ENCODE data around the gene ACBD4.

Gene ACBD4, protein sequence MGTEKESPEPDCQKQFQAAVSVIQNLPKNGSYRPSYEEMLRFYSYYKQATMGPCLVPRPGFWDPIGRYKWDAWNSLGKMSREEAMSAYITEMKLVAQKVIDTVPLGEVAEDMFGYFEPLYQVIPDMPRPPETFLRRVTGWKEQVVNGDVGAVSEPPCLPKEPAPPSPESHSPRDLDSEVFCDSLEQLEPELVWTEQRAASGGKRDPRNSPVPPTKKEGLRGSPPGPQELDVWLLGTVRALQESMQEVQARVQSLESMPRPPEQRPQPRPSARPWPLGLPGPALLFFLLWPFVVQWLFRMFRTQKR

DNA sequence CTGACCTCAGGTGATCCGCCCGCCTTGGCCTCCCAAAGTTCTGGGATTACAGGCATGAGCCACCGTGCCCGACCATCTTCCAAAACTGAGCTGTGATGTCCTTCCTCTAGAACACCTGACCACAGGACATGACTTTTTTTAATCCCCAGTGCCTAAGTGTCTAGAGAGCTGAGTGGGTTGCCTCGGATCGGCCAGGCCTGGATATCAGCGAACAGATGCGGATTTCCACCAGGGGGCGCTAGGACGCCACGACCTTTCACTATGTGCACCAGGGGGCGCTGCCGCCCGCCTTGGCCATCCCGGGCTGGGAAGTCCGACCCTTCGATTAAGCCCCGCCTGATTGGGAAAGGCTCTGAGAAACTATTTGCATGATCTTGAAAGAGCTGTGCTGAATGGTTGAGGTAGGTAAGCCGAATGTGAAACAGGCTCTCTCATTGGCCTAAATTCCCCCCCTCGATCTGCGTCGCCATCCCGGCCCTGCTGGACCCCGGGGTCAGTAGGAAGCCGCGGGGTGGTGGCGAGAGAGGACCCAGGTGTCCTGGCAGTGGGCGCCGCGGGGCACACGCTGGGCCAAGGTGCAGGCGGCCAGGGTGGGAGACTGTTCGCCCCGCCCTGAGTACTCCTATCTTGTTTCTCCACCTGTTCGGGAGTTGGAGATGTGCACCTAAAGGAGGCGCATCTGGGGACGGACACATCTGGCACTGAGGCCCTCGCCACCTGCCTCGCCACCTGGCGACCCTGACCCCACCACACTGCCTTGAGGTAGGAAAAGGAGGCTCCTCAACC, at the start of gene ACBD4:
ACBD4 (plus strand) TSS at position 496 of the 786 bp plus-strand sequence. CDS start 458 bp downstream, outside the sequence.
- peak; percentile 93 to 98 for DNase-seq (ENCODE audit: low read depth in 2 of 2)

DNA sequence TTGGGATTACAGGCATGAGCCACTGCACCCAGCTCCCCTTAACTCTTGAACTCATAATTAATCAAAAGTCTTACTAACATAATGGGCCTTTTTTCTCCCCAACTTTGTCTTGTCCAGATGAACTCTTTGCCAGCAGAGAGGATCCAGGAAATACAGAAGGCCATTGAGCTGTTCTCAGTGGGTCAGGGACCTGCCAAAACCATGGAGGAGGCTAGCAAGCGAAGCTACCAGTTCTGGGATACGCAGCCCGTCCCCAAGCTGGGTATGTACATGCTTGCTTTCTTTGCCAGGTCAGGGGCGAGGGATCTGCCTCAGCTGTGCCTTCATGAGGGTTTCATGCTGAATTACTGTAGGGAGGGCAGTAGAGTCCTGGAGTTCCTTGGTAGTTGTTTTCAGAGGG, 49.1 kb upstream of the ACBD4 start:
- DNase-seq (ENCODE audit: low read depth in 2 of 2) = no peak

DNA sequence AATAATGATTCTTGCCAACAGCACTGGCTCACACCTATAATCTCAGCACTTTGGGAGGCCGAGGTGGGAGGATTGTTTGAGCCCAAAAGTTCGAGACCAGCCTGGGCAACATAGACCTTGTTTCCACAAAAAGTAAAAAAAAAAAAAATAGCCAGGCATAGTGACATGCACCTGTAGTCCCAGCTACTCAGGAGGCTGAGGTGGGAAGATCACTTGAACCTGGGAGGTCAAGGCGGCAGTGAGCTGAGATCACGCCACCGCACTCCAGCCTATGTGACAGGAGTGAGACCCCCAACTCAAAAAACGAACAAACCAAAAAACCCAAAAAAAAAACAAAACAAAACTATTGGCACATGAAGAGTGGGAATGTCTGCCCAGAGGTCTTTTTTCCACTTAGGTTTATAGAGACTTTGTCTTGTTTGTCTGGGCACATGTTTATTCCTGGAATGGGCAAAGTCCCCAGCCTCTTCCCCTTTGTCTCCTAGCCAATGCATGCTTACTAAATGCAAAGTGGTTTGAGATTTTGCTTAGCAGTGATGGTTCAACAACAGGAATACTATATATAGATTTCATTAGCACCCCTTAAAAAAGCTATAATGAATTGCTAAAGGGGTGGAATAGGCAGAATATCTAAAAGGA, 48.5 kb upstream of the ACBD4 start:
- no peak for DNase-seq (ENCODE audit: low read depth in 2 of 2)

DNA sequence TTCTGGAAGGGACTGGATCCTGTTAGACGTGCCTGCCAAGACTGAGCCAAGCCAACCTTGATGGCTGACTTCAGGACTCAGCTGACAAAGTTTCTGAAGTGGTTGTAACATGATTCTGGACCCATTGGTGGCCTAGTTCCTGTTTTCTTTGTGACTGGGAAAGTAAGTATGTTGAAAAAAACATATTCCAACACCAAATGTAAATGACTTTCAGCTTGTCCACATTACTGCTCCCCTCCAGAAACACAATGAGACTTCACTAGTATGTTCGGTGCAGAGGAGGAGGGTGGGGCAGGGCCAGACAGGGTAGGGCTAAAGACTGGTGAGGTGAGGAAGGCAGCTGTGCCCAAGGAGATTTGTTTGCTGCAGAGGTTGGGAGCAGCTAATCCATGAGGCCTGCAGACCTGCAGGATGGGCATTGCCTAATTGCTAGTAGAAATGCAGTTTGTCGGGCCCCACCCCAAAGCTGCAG, 47.9 kb upstream of the ACBD4 start:
- DNase-seq (ENCODE audit: low read depth in 2 of 2) = no peak

DNA sequence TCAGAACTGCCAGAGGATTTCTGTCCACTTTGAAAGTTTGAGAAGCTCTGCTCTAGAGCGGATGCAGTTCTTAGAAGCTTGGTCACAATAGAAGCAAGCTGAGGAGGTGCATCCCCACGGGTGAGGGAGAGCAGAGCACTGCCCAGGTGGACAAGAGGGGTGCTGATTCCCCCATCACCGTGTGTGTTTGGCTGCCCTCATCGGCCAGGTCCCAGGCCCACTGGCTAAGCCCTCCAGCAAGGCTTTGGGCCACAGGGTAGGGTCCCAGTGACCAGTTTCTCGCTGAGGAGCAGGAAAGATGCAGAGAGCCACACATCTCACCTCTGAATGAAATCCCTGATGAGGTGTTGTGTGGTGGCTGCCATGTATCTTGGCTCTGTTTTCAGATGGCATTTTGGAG, 47.5 kb upstream of the ACBD4 start:
- no peak for DNase-seq (ENCODE audit: low read depth in 2 of 2)

DNA sequence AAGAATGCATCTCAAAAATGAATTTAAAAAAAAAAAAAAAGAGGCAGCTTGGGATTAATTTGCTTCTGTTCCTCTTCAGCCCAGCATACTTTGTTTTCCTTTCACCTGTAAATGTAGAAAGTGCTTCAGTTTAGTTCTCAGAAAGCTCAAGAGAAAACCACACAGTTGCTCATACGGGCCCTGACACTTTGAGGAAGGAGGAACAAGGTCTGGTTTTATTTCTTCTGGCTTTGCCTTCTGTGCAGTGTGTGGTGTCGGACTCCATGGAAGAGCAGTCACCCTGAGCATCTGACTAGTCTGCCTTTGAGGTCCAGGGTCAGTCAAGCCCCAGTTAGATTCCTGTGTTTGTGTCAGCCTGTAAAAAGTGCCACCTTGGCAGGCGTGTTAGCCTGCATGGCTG, 46.7 kb upstream of the ACBD4 start:
- DNase-seq (ENCODE audit: low read depth in 2 of 2) = no peak

DNA sequence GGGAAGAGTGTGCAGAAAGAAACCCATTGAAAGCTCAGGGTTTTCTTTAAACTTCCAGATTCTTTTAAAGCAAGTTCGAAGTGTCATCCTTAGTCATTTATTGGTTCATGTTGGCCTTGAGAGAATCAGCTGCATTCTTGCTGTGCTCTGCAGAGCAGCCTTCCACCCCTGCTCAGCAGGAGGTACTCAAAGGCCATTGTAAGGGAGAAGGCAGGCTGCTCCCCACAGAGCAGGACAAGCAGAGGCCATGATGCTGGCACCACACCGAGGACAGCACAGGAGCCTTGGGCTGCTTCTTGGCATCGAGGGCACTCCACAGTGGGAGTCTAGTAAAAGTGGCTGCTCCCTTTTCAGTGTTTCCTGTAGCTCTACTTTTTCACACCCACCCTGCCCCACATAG, 44.8 kb upstream of the ACBD4 start:
- DNase-seq (ENCODE audit: low read depth in 2 of 2) = no peak

DNA sequence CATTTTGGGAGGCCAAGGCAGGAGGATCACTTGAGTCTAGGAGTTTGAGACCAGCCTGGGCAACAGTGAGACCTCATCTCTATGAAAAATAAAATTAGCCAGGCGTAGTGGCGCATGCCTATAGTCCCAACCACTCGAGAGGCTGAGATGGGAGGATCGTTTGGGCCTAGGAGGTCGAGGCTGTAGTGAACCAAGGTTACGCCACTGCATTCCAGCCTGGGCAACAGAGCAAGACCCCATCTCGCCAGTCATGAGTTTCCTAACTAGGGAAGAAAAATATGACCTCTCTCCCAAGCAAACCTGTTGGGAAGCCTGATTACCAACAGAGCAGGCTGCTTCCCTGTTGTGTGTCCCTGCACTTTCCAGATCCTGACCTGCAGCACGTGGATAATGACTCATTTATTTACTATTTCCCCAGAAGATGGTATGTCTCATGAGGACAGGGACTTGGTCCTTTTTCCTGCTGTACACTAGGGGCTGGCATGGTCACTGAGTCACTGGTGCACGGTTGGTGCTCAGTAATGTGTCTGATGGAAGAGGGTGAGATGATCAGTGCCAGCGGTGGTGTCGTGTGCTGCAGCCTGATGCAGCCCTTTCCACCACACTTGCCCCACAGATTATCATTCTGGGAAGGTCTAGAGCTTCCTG, 43.6 kb upstream of the ACBD4 start:
- DNase-seq (ENCODE audit: low read depth in 2 of 2) = no peak

DNA sequence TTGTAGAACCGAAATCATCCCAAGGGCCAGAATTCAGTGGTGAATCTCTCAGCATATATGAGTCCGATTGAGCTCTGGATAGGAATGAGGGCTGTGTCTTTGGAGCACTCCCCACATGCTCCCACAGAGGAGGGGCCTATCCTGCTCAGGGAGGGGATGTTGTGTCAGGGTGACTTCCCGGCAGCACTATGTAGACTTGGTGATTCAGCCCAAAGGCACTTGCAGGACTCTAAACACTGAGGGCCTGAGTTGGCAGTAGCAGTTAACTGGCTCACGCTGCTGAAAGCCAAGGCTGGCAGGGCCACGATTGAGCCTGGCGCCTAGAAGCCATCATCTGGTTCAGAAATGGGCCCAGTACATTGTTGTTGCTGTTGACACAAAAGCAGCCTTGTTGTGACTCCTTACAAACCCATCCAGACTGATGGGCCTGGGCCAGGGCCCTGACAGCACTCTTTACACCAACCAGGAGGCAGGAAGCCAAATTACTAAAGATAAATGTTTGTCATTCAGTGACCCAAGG, 42.5 kb upstream of the ACBD4 start:
- DNase-seq (ENCODE audit: low read depth in 2 of 2) = no peak

DNA sequence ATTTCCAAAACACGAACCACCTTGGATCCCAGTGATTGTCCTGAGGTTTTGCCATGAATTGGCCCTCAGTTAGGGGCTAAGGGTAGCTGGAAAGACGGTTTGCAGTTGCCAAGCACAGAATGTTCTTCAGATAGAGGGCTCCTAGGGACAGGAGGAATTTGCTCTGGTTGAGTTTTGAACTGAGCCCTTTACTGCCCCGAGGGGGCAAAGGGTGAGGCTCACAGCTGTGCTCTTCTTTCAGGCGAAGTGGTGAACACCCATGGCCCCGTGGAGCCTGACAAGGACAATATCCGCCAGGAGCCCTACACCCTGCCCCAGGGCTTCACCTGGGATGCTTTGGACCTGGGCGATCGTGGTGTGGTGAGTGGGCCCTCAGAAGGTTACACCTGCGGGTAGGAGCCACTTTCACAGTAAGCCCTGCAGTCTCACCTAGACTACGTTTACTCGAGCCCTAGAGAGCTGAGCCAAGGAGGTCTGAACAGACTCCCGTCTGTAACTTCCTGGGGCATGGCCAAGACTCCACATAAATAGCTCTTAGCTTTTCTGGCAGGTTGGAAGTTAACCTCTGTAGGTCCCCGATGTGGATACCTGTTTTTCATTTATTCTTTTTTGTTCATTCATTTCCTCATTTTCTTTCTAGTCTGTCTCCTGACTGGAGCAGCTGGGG, 41.9 kb upstream of the ACBD4 start:
- DNase-seq (ENCODE audit: low read depth in 2 of 2) = no peak

DNA sequence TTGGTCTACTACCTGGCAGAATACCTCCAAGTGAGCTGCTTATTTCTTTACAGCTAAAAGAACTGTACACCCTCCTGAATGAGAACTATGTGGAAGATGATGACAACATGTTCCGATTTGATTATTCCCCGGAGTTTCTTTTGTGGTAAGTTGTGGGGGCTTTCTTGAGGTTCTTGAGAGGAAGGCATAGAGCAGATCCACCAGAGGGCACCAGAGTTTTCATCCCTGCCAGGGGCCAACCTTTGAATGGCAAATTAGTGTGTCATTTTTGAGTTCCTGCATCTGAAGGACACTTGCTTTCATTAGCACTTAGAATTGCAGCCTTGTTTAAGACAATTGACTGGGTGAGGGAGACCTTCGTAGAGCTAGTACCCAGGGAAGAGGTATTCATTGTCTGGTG, 39.3 kb upstream of the ACBD4 start:
- DNase-seq (ENCODE audit: low read depth in 2 of 2) = no peak

DNA sequence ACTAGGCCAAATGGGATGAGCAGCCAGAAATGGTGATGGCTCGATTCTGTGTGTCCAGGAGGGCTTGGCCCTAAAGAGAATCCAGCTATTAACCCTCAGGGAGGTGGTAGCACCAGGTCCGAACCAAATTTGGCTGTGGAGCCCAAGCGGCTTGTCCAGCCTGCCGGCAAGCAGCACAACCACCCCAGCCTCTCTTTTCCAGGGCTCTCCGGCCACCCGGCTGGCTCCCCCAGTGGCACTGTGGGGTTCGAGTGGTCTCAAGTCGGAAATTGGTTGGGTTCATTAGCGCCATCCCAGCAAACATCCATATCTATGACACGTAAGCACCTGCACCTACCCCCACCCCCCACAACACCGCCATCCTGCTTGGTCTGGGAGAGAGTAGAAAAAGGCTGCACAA, 38.6 kb upstream of the ACBD4 start:
- no peak for DNase-seq (ENCODE audit: low read depth in 2 of 2)

DNA sequence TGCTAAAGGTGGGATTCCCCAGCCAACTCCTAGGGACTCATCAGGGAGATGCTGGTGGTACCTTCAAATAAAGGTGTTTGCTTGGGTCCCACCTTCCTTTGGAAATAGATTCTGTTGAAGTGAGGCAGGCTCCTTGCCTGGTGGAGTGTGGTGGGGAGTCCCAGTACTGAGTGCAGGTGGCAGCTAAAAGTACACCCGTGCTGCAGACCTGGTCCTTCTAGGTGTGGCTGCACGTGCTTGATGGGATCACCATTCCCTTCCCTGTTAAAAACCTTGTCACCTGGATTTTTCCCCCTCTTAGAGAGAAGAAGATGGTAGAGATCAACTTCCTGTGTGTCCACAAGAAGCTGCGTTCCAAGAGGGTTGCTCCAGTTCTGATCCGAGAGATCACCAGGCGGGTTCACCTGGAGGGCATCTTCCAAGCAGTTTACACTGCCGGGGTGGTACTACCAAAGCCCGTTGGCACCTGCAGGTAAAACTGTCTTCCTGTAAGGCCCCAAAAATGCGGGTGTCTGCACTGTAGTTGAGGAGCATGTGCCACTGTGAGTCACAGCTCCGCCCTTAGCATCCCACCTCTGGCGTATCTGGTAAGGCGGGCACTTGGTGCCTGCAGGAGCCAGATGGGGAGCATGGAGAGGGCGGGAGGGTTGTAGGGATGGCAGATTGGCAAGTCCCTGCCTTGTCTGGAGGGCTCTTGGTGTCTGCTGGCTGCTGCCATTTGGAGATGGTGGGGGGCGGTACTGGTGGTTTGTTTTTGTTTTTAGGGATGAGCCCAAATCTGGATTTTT, 37.2 kb upstream of the ACBD4 start:
- no peak for DNase-seq (ENCODE audit: low read depth in 2 of 2)

DNA sequence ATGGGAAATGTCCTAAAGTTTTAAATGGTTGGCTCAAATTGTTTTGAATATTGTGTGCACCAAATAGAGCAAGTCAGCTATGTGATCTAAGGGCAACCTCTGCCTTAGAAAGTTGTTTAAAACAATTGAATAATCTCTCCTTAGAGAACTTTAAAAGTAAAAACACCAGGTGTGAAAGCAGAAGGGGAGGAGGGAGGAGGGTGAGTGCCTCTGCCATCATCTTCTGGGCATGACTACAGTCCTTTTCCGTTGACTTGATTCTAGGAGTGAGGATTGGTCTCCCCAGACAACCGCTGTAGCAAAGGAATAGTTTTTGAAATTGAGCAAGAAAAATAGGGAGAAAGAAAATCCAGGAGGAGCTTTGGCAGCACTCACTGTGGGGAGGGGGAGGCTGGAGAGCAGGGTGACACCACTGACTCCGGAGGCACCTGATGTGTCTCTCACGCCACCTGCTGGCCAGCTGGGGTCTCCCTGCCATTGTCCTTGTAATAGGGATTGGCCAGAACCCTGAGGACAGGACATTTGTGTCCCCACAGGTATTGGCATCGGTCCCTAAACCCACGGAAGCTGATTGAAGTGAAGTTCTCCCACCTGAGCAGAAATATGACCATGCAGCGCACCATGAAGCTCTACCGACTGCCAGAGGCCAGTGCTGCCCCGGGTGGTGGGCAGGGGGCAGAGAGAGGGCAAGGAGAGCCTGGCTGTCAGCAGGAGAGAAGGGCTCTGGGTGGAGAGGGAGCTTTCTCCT, 36.4 kb upstream of the ACBD4 start:
- DNase-seq (ENCODE audit: low read depth in 2 of 2) = peak; percentile 65 to 72

DNA sequence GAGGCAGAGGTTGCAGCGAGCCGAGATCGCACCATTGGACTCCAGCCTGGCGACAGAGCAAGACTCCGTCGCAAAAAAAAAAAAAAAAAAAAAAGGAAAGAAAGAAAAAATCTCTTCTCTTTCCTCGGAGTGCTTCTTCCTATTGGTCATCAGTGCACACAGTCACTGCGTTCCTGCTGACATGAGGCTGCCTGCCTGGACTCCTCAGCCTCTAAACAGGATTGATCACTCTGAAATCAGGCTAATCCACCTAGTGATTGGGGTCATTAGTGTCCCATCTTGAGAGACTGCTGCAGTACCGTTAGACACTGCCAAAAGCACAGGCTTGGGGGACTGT, 34.0 kb upstream of the ACBD4 start:
- DNase-seq (ENCODE audit: low read depth in 2 of 2) = no peak

DNA sequence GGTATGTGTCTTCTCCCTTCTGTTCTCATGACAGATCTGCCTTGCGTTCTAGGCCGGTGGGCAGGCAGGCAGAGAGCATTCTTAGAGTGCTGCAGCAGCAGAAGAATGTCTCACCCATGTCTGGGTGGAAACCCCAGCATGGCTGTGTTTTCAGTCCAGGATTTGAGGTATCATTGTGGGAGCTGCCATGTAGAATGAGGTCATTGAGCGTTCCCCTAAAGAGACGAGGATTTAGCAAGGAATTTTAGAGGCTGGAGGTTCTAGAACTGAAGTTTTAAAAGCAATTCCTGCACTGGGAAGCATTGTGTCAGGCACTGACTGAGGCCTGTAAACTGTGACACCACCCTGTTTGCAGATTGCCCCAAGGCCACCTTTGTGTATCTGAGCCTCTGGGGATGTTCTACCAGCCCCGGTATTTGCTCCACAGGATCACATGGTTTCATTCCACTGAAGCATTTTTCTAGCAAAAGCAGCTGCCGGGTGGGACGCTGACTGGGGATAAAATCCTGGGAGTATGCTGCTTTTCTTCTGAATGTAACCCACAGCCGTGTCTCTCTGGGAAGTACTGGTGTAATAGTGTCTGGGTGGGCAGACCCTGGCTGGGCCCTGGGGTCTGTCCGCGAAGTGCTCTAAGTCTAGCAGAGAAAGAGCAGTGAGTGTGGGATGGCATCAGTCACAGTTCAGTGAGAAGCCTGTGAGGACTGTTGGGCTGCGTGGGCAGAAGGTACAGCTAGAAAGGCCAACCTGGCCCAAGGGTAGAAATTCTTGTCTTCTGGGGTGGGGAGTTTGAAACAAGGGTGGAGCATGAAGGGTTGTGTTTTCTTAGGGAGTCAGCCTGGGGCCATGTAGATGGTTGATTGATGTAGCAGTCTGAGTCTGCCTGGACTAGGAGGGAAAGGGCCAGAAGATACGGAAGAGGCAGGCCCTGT, 33.3 kb upstream of the ACBD4 start:
- DNase-seq (ENCODE audit: low read depth in 2 of 2) = no peak

DNA sequence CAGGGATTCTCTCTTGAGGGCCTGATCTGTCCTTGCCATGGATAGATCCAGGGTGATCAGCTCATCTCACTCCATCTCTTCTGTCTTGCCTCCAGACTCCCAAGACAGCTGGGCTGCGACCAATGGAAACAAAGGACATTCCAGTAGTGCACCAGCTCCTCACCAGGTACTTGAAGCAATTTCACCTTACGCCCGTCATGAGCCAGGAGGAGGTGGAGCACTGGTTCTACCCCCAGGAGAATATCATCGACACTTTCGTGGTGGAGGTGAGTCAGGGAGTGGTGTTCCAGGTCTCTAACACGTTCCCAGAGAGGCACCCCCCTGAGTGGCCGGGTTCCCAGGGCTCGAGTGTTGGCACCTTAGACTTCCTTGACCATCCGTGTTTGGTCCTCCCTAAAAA, 32.6 kb upstream of the ACBD4 start:
- DNase-seq (ENCODE audit: low read depth in 2 of 2) = no peak

DNA sequence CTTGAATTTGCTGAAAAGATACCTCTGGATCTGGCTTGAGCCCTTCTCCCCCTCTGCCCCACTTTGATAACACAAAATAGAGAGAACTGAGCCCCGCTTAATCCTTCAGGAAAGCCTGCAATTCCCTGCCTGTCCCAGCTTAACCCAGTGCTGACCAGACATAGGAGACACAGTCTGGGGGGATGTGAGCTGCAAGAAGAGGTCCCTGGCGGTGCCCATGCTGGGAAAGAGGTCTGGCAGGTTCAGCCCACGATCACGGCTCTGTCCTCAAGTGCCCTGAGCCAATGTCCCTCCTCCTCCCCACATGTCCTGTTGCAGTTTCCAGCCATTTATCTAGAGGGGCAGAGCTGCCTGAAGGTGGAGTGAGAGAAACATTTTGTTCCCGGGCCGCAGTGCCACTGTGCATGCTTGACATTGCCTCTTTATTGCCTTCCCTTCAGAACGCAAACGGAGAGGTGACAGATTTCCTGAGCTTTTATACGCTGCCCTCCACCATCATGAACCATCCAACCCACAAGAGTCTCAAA, 32.2 kb upstream of the ACBD4 start:
- DNase-seq (ENCODE audit: low read depth in 2 of 2) = no peak

DNA sequence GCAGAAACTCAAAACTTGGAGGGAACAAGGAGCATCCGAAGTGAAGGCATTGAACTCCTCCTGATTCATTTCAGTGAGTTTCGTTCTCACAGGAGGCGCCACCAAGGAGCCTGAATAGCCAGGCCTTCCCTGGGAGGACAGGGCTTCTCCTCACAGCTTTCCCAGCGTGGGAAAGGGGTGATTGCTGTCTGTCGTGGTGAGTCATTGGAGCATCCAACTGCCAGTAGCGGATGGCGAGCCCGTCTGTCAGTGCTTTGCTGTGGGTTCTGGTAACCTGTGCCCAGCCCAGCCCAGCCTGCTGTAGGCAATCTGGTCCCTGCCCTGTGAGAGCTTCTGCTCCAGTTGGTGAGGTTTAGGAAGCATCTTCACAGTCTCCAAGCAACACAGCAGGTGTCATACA, 31.5 kb upstream of the ACBD4 start:
- DNase-seq (ENCODE audit: low read depth in 2 of 2) = no peak

Measured in stimulated activated CD4-positive, alpha-beta T cell treated with anti-CD3 and anti-CD28 coated beads, Interleukin-4, amount 100 ng/mL, for 48 hours (primary cell).